Breast epithelium (tissue), 3 donors: ENCODE data around the gene APC2.

Source experiments
- CTCF ChIP-seq, 3 donors: fragments of 450-650 bp; IDR thresholded peaks; one replicate each; pipeline ENCODE4 v1.5.1; 2016 to 2017; ENCODE audit warnings: antibody characterized with exemption in 3 of 3, mild to moderate bottlenecking in 3 of 3, moderate library complexity in 3 of 3
- POLR2AphosphoS5 ChIP-seq, 3 donors: sonication (generic); formaldehyde crosslinking; IDR thresholded peaks; one replicate each; pipeline ENCODE4 v1.6.1; 2017; ENCODE audit warnings: antibody characterized with exemption in 3 of 3

- TF ChIP-seq POLR2AphosphoS5 (IDR thresholded peaks at IDR 0.05) (no peak), CTCF (IDR thresholded peaks at IDR 0.05) (no peak)
Observed at GRCh38 chr19:1434577-1435060, 15.3 kb upstream of the APC2 start.
